CD14-positive monocyte (primary cell): ENCODE results near the gene VPS35L. TPM values are rescaled to one million over a fixed set of nuclear protein-coding genes. Genes with fewer than 3 reads are reported as not detected.
A peak's percentile ranks its signal among the peaks of the same experiment; 100 is the strongest.

Experiments used
- DNase-seq, 3 donors: peaks; one replicate each; pipeline ENCODE4 v3.0.0-alpha.2; 2011 to 2022
- H2AFZ ChIP-seq: 2 replicates; pipeline ENCODE4 v1.6.0; 2012; ENCODE audit warnings: mild to moderate bottlenecking, low read depth, low read length, inconsistent platforms; ENCODE audit not compliant: insufficient read depth, poor library complexity, severe bottlenecking
- H3K27ac ChIP-seq, 2 donors: 1 replicate in 1 of 2; 2 replicates in 1 of 2; pipeline ENCODE4 v1.5.1; 2012 to 2013; ENCODE audit warnings: low read length in 2 of 2, control low read depth in 1 of 2, inconsistent platforms in 1 of 2, low read depth in 1 of 2, mild to moderate bottlenecking in 1 of 2
- H3K27me3 ChIP-seq, 2 donors: one replicate each; pipeline versions ENCODE4 v1.6.0 to v1.6.1; 2011 to 2013; ENCODE audit warnings: low read length in 2 of 2; ENCODE audit not compliant: control insufficient read depth in 2 of 2, insufficient read depth in 2 of 2
- H3K36me3 ChIP-seq, 2 donors: replicated peaks in 1 of 2; 1 replicate in 1 of 2; 2 replicates in 1 of 2; pipeline versions ENCODE4 v1.5.1 to v1.6.1; 2012 to 2013; ENCODE audit warnings: low read length in 2 of 2, control low read depth in 1 of 2, inconsistent platforms in 1 of 2, mild to moderate bottlenecking in 1 of 2; ENCODE audit not compliant: insufficient read depth in 2 of 2, control insufficient read depth in 1 of 2
- H3K4me1 ChIP-seq, 2 donors: 1 replicate in 1 of 2; 2 replicates in 1 of 2; pipeline versions ENCODE4 v1.5.1 to v1.6.1; 2012 to 2013; ENCODE audit warnings: low read length in 2 of 2, control low read depth in 1 of 2, inconsistent platforms in 1 of 2, mild to moderate bottlenecking in 1 of 2, moderate library complexity in 1 of 2; ENCODE audit not compliant: insufficient read depth in 2 of 2, control insufficient read depth in 1 of 2
- H3K4me2 ChIP-seq: replicated peaks from 2 replicates; pipeline ENCODE3; 2012; ENCODE audit warnings: low read length, moderate library complexity, mild to moderate bottlenecking; ENCODE audit not compliant: poor library complexity, severe bottlenecking; ENCODE audit errors: extremely low read depth
- H3K4me3 ChIP-seq, 3 experiments: fragments of 200-600 bp in 1 of 3; sonication (generic) in 1 of 3; replicated peaks in 1 of 3; 1 replicate in 2 of 3; 2 replicates in 1 of 3; pipeline ENCODE4 v1.5.1; 2011 to 2013; ENCODE audit warnings: low read length in 3 of 3, mild to moderate bottlenecking in 3 of 3, control low read depth in 2 of 3, low read depth in 2 of 3, inconsistent platforms in 1 of 3, moderate library complexity in 1 of 3
- H3K79me2 ChIP-seq: 2 replicates; pipeline ENCODE4 v1.6.0; 2012; ENCODE audit warnings: mild to moderate bottlenecking, control low read depth, inconsistent platforms, low read length, moderate library complexity; ENCODE audit not compliant: insufficient read depth
- H3K9ac ChIP-seq: 2 replicates; pipeline ENCODE4 v1.6.0; 2017; ENCODE audit warnings: low read length, mild to moderate bottlenecking; ENCODE audit not compliant: insufficient read depth, poor library complexity, severe bottlenecking
- H3K9me3 ChIP-seq, 2 donors: replicated peaks in 1 of 2; 1 replicate in 1 of 2; 2 replicates in 1 of 2; pipeline versions ENCODE4 v1.5.1 to v1.6.1; 2012 to 2013; ENCODE audit warnings: low read length in 2 of 2, control low read depth in 1 of 2; ENCODE audit not compliant: control insufficient read depth in 1 of 2, insufficient read depth in 1 of 2
- H4K20me1 ChIP-seq: 2 replicates; pipeline ENCODE4 v1.6.0; 2012; ENCODE audit warnings: mild to moderate bottlenecking, low read length, control low read depth, moderate library complexity; ENCODE audit not compliant: insufficient read depth
- H3K27ac Mint-ChIP-seq, 7 donors: one replicate each; pipeline ENCODE4 v1.8.0; 2020; ENCODE audit warnings: mild to moderate bottlenecking in 7 of 7, mixed read lengths in 7 of 7, moderate library complexity in 6 of 7, inconsistent platforms in 2 of 7
- H3K27me3 Mint-ChIP-seq, 3 donors: one replicate each; pipeline ENCODE4 v1.8.0; 2021 to 2022; ENCODE audit warnings: low read depth in 3 of 3, mild to moderate bottlenecking in 3 of 3, mixed read lengths in 3 of 3, moderate library complexity in 3 of 3, inconsistent platforms in 1 of 3
- H3K36me3 Mint-ChIP-seq, 2 donors: one replicate each; pipeline ENCODE4 v1.8.0; 2020; ENCODE audit warnings: mixed read lengths in 2 of 2, inconsistent platforms in 1 of 2, mild to moderate bottlenecking in 1 of 2
- H3K4me1 Mint-ChIP-seq: one replicate; pipeline ENCODE4 v1.8.0; 2020; ENCODE audit warnings: mild to moderate bottlenecking, mixed read lengths
- H3K4me3 Mint-ChIP-seq, 2 donors: one replicate each; pipeline ENCODE4 v1.8.0; 2020; ENCODE audit warnings: mild to moderate bottlenecking in 2 of 2, mixed read lengths in 2 of 2, moderate library complexity in 1 of 2
- H3K9me3 Mint-ChIP-seq, 7 donors: one replicate each; pipeline ENCODE4 v1.8.0; 2020 to 2022; ENCODE audit warnings: mixed read lengths in 7 of 7, mild to moderate bottlenecking in 6 of 7, moderate library complexity in 6 of 7, inconsistent platforms in 2 of 7
- WGBS: methylation state at CpG from one replicate; pipeline ENCODE4 v1.1.5; 2013; ENCODE audit warnings: missing lambda C conversion rate; ENCODE audit not compliant: insufficient coverage; 5-methylcytosine and 5-hydroxymethylcytosine counted together
- intact Hi-C, 2 donors: fragments of 100-400 bp; cut with micrococcal nuclease; formaldehyde crosslinking; loops; one replicate each; pipeline versions ENCODE4 v1.15.0 to v1.15.1; 2023
- polyA plus RNA-seq, 3 donors: library from polyadenylated mRNA; depleted of rRNA in 1 of 3; unstranded in 2 of 3; stranded (reverse) in 1 of 3; fragments of 300-500 nt in 2 of 3; fragments of >200 nt in 1 of 3; fragmentation: Illumina TruSeq in 2 of 3; gene quantifications; 1 replicate in 2 of 3; 2 replicates in 1 of 3; pipeline ENCODE4 v1.2.3, GENCODE V29; 2012 to 2021
- TF ChIP-seq, protein P1 (sequence below): fragments of 200-600 bp; IDR thresholded peaks from one replicate; pipeline ENCODE4 v1.8.0; 2022; ENCODE audit warnings: antibody characterized with exemption, mild to moderate bottlenecking

Gene VPS35L
- polyA plus RNA-seq, 3 donors = 29.7 to 51.4 (median 48.8) TPM

DNA sequence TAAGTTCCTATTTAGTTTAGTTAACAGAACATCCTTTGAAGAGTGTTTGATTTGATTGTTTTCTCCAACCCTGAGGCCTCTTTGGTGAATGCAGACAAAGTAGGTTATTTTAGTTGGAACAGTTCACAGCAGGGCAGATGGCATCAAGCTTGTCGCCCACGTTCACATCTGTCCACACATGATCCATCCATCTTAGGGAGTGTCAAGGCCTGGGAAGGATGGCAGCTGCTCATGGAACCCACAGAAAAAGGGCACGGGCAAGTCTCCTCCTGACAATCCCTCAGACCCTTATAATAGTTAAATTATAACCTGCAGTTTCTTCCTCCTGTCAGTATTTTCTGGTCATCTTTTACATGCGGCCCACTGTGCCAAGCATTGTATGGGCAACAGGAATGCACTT is 102.3 kb downstream of the VPS35L start:
- H3K4me1 Mint-ChIP-seq = no peaks in the 10 kb centered on the region
- WGBS = 100% methylated on average over 1 of the region's 4 CpGs
- Histone ChIP-seq H3K4me2 (no peak overlapping the region), H3K9me3 (no peaks in the 10 kb centered on the region), H3K36me3 (peaks cover 39 to 92% of the 10 kb centered on the region in 2 donors), H3K27me3 (no peaks in the 10 kb centered on the region), H4K20me1 (no peaks in the 10 kb centered on the region), H3K4me1 (no peaks in the 10 kb centered on the region), H3K27ac (no peak overlapping the region), H2AFZ (no peak overlapping the region), H3K9ac (no peak overlapping the region), H3K4me3 (no peak overlapping the region), H3K79me2 (no peaks in the 10 kb centered on the region)
- intact Hi-C loops = no loop called here
- no peaks in the 10 kb centered on the region for H3K27me3 Mint-ChIP-seq
- no peak overlapping the region for H3K4me3 Mint-ChIP-seq
- H3K9me3 Mint-ChIP-seq = peaks cover 0 to 4% (median 0%) of the 10 kb centered on the region in 7 donors
- H3K36me3 Mint-ChIP-seq = peaks cover 69 to 87% of the 10 kb centered on the region in 2 donors
- no peak overlapping the region for H3K27ac Mint-ChIP-seq
- TF ChIP-seq, protein P1, sequence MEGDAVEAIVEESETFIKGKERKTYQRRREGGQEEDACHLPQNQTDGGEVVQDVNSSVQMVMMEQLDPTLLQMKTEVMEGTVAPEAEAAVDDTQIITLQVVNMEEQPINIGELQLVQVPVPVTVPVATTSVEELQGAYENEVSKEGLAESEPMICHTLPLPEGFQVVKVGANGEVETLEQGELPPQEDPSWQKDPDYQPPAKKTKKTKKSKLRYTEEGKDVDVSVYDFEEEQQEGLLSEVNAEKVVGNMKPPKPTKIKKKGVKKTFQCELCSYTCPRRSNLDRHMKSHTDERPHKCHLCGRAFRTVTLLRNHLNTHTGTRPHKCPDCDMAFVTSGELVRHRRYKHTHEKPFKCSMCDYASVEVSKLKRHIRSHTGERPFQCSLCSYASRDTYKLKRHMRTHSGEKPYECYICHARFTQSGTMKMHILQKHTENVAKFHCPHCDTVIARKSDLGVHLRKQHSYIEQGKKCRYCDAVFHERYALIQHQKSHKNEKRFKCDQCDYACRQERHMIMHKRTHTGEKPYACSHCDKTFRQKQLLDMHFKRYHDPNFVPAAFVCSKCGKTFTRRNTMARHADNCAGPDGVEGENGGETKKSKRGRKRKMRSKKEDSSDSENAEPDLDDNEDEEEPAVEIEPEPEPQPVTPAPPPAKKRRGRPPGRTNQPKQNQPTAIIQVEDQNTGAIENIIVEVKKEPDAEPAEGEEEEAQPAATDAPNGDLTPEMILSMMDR = no peak
- DNase-seq = no peak

GRCh38 chr16:19659554-19659953 is 104.1 kb downstream of the VPS35L start:
- Histone ChIP-seq H3K4me1 (no peaks in the 10 kb centered on the region), H3K4me3 (no peak overlapping the region), H3K4me2 (no peak overlapping the region), H3K9ac (no peak overlapping the region), H3K36me3 (peaks cover 24 to 84% of the 10 kb centered on the region in 2 donors), H3K79me2 (no peaks in the 10 kb centered on the region), H3K27ac (no peak overlapping the region), H3K9me3 (no peaks in the 10 kb centered on the region), H3K27me3 (no peaks in the 10 kb centered on the region), H2AFZ (no peak overlapping the region), H4K20me1 (no peaks in the 10 kb centered on the region)
- Mint-ChIP-seq H3K4me1 (no peaks in the 10 kb centered on the region), H3K36me3 (peaks cover 60 to 83% of the 10 kb centered on the region in 2 donors), H3K4me3 (no peak overlapping the region), H3K27ac (peak overlapping the region in 1 of 7 donors; percentile 22), H3K9me3 (peaks cover 0 to 4% (median 0%) of the 10 kb centered on the region in 7 donors), H3K27me3 (no peaks in the 10 kb centered on the region)
- intact Hi-C loops = no loop called here
- TF ChIP-seq, protein P1 = no peak
- WGBS = no CpG with 5 or more reads among the region's 1 CpG
- no peak for DNase-seq
